Colonic mucosa (tissue), 4 donors: Measurements from ENCODE around the gene ARVCF. TPM values are rescaled to one million over a fixed set of nuclear protein-coding genes. Genes with fewer than 3 reads are reported as not detected.

Source experiments
- DNase-seq: peaks from one replicate; pipeline ENCODE4 v3.0.0-alpha.2; 2020
- H3K27ac ChIP-seq: fragments of 200-600 bp; one replicate; pipeline ENCODE4 v1.8.0; 2021
- H3K27me3 ChIP-seq: fragments of 200-600 bp; one replicate; pipeline ENCODE4 v1.8.0; 2021
- H3K36me3 ChIP-seq: fragments of 200-600 bp; one replicate; pipeline ENCODE4 v1.8.0; 2021
- H3K4me1 ChIP-seq: fragments of 200-600 bp; one replicate; pipeline ENCODE4 v1.8.0; 2021; ENCODE audit warnings: mild to moderate bottlenecking
- H3K4me3 ChIP-seq: fragments of 200-600 bp; one replicate; pipeline ENCODE4 v1.8.0; 2021
- H3K9ac ChIP-seq, 2 donors: one replicate each; pipeline ENCODE4 v1.7.0; 2013; ENCODE audit warnings: control low read depth in 2 of 2, low read depth in 2 of 2, low read length in 2 of 2
- H3K9me3 ChIP-seq: fragments of 200-600 bp; one replicate; pipeline ENCODE4 v1.8.0; 2021
- intact Hi-C: fragments of 100-400 bp; cut with DNase I; formaldehyde crosslinking; loops from one replicate; pipeline ENCODE4 v1.14.1; 2022
- total RNA-seq, 2 donors: library from RNA; stranded (reverse); fragmentation: NEBNext Ultra II Directional in 1 of 2; extraction: Animal tissue kit (Norgen Biotek cat#: 25700) in 1 of 2; gene quantifications; one replicate each; pipeline ENCODE4 v1.2.1, GENCODE V29; 2021
- TF ChIP-seq, protein P1 (sequence below): fragments of 200-600 bp; IDR thresholded peaks from one replicate; pipeline ENCODE4 v1.8.0; 2022; ENCODE audit warnings: antibody characterized with exemption, mild to moderate bottlenecking
- donor health status: healthy.
- donor health status: DM: no; HTN: no; CAD: no.
- donor health status: DM: no; HTN: no; CAD: no.

The ARVCF gene
- total RNA-seq, 2 donors from 2014 or later: 11.7 to 18.5 TPM

DNA sequence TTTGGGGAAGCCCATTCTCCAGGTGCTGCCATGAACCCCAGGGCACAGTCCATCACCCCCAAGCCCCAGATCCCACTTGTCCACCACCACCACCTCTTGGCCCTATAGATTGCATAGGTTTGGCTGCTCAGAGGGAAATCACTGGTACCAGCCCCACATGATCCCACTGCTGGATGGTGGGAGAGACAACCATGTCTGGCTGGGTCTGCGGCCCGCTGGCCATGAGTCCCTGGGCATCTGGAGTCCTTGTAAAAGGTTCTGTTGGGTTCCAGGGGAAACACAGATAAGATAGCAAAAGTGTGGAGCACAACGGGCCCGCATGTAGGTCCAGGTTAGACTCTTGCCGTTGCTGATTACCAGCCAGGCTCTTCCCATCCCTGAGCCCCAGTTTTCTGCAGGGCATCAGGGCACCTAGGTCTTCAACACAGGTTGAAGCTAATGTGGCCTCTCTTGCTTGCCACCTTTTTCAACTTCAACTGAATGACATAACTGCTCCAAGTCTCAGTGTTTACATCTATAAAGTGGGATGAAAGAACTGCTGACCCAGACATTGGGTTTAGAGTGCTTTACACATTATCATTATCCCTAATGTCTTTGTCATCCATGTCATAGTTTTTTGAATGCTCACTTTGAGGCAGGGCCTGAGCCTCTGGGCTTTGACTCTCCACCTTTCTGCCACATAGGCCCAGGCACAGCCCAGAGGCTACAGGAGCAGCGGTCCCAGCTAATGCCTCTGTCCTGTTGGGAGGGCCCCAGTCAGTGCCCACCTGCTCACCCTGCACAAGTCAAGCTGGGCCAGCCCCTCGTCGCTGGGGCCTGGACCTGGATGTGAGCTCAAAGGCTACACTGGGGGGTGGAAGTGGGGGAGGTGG, 3.3 kb upstream of the ARVCF start:
- intact Hi-C loops: no loop called here
- Histone ChIP-seq H3K4me3 (peak overlapping the region; percentile 99), H3K36me3 (no peaks in the 10 kb centered on the region), H3K27ac (no peak overlapping the region), H3K27me3 (no peaks in the 10 kb centered on the region), H3K9ac (peak overlapping the region; percentile 82 to 83), H3K9me3 (no peaks in the 10 kb centered on the region), H3K4me1 (peaks cover 5% of the 10 kb centered on the region)
- no peak for DNase-seq
- TF ChIP-seq, protein P1, sequence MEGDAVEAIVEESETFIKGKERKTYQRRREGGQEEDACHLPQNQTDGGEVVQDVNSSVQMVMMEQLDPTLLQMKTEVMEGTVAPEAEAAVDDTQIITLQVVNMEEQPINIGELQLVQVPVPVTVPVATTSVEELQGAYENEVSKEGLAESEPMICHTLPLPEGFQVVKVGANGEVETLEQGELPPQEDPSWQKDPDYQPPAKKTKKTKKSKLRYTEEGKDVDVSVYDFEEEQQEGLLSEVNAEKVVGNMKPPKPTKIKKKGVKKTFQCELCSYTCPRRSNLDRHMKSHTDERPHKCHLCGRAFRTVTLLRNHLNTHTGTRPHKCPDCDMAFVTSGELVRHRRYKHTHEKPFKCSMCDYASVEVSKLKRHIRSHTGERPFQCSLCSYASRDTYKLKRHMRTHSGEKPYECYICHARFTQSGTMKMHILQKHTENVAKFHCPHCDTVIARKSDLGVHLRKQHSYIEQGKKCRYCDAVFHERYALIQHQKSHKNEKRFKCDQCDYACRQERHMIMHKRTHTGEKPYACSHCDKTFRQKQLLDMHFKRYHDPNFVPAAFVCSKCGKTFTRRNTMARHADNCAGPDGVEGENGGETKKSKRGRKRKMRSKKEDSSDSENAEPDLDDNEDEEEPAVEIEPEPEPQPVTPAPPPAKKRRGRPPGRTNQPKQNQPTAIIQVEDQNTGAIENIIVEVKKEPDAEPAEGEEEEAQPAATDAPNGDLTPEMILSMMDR: no peak

DNA sequence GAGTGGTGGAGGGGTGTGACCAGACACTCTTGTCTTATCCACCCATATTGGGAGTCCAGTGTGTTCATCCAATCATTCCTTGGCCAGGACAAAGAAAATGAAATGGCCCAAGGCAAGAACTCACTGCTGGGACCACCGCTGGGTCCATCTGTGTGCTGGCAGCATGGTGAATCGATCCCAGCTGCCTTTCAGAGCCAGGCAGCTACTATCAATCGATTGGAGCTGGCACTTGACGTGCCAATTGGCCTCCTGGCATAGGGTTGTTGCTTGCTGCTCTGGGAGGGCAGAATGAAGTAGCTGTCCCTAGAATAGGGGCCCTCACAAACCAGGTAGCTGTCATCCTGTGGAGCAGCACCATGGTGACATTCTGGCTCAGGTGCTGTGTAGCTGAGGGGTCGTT, 1.4 kb upstream of the ARVCF start:
- H3K36me3 ChIP-seq: no peaks in the 10 kb centered on the region
- TF ChIP-seq, protein P1: no peak
- no peaks in the 10 kb centered on the region for H3K27me3 ChIP-seq
- H3K27ac ChIP-seq: no peak overlapping the region
- no peak overlapping the region for H3K4me3 ChIP-seq
- H3K9me3 ChIP-seq: no peaks in the 10 kb centered on the region
- no peak overlapping the region for H3K9ac ChIP-seq
- no peak for DNase-seq
- intact Hi-C loops: no loop called here
- H3K4me1 ChIP-seq: peaks cover 5% of the 10 kb centered on the region

DNA sequence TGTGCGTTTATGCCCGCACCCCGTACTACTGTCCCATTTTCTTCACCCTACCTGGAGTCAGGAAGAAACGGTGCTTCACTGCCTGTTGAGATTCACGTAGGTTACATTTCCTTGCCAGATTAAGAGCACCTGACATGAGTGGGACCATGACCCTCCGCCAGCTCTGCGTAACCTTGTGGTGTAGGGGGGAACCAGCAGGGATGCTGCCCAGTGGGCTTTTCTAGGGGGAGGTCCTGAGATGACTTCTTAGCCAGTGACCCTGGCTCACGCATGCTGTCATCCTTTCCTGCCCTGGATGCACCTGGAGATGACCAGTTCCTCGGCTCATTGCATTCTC, 967 bp upstream of the ARVCF start:
- Histone ChIP-seq H3K36me3 (no peaks in the 10 kb centered on the region), H3K27me3 (no peaks in the 10 kb centered on the region), H3K9ac (peak overlapping the region in 1 of 2 donors; percentile 26), H3K4me1 (peaks cover 5% of the 10 kb centered on the region), H3K27ac (no peak overlapping the region), H3K4me3 (no peak overlapping the region), H3K9me3 (no peaks in the 10 kb centered on the region)
- intact Hi-C loops: no loop called here
- DNase-seq: no peak
- TF ChIP-seq, protein P1: no peak

DNA sequence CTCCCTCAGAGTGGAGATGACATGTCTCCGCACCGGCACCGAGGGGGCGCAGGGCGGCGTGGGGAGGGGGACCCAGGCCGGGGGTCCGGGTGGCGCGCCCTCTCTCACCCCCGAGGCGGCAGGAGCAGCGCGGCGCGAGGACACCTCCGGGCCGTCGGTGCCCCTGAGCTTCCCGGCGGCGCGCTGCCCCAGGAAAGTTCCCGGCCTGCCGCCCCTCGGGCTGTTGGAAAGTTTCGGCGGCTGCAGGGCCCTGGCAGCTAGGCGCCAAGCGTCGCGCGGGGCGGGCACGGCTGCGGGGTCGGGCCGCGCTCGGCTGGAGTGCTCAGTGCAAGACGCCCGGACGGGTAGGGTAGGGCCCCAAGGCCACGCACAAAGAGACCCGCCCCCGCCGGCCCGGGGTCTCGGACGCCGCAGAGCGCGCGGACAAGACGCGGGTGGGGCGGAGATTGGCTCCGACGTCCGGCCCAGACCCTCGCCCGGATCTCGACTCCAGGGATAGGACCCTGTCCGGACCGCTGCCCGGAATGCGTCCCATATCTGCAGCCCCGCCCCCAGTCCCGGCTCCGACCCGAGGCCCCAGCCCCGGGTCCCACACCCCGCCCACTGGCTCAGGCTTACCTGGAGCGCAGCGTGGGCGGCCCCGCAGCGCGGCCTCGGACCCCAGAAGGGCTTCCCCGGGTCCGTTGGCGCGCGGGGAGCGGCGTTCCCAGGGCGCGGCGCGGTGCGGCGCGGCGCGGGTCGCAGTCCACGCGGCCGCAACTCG, 471 bp downstream of the ARVCF start:
- H3K4me3 ChIP-seq: peak overlapping the region; percentile 83
- DNase-seq: peak; percentile 34
- no peak overlapping the region for H3K27ac ChIP-seq
- no peaks in the 10 kb centered on the region for H3K9me3 ChIP-seq
- intact Hi-C loops: no loop called here
- H3K9ac ChIP-seq: peak overlapping the region; percentile 40 to 67
- H3K27me3 ChIP-seq: no peaks in the 10 kb centered on the region
- TF ChIP-seq, protein P1: no peak
- H3K36me3 ChIP-seq: no peaks in the 10 kb centered on the region
- H3K4me1 ChIP-seq: no peaks in the 10 kb centered on the region

DNA sequence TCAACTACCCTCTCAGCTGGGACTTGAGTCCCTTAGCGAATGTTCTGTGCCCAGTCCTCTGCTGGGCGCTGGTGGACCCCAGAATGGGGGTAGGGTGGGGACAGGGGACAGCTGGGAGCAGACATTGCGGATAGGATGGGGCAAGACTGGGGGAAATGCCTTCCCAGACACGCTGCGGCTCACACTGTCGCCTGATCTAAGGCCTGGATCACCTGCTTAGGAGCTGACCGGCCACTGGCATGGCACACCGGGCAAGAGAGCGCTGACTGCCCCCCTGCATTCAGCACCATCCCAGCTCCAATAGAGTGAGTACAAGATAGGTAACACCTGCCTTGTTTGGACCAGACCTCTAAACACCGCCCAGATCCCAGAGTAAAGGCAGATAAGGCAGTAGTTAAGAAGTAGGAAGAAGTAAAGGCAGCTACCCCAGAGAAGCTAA, 1.4 kb downstream of the ARVCF start:
- H3K27ac ChIP-seq: no peak overlapping the region
- no peaks in the 10 kb centered on the region for H3K27me3 ChIP-seq
- intact Hi-C loops: no loop called here
- H3K36me3 ChIP-seq: no peaks in the 10 kb centered on the region
- H3K4me1 ChIP-seq: no peaks in the 10 kb centered on the region
- DNase-seq: no peak
- H3K9ac ChIP-seq: no peak overlapping the region
- TF ChIP-seq, protein P1: no peak
- no peaks in the 10 kb centered on the region for H3K9me3 ChIP-seq
- H3K4me3 ChIP-seq: no peak overlapping the region
